Measurements from ENCODE around the gene CACNB4.
"Not testable (repeated sequence)": the region's sequence is repeated elsewhere in the genome, so short reads cannot be mapped to it uniquely, and the experiment has no call there.

Gene CACNB4

GRCh38 chr2:151808258-151809072, 290.4 kb downstream of the CACNB4 start:
- peak; percentile 75 for FAIRE-seq

GRCh38 chr2:151805961-151806360, 292.9 kb downstream of the CACNB4 start:
- no peak for FAIRE-seq

GRCh38 chr2:151805343-151805742, 293.5 kb downstream of the CACNB4 start:
- FAIRE-seq, result no peak

- FAIRE-seq, result peak; percentile 45
Measured at GRCh38 chr2:151803811-151804210, 295.0 kb downstream of the CACNB4 start.

- no peak for FAIRE-seq
Measured at GRCh38 chr2:151802315-151802714, 296.5 kb downstream of the CACNB4 start.

GRCh38 chr2:151799886-151800292, 299.0 kb downstream of the CACNB4 start:
- FAIRE-seq, result no peak

- FAIRE-seq, result no peak
Measured at GRCh38 chr2:151796774-151797173, 302.1 kb downstream of the CACNB4 start.

GRCh38 chr2:151795646-151796240, 303.1 kb downstream of the CACNB4 start:
- no peak for FAIRE-seq

- FAIRE-seq, result not testable (repeated sequence)
Measured at GRCh38 chr2:151794422-151794821, 304.4 kb downstream of the CACNB4 start.

GRCh38 chr2:151793123-151793522, 305.7 kb downstream of the CACNB4 start:
- FAIRE-seq, result no peak

- no peak for FAIRE-seq
Measured at GRCh38 chr2:151792589-151792988, 306.3 kb downstream of the CACNB4 start.

GRCh38 chr2:151791545-151791944, 307.3 kb downstream of the CACNB4 start:
- FAIRE-seq, result no peak

GRCh38 chr2:151790689-151791088, 308.2 kb downstream of the CACNB4 start:
- FAIRE-seq, result no peak

- no peak for FAIRE-seq
Measured at GRCh38 chr2:151789055-151789834, 309.6 kb downstream of the CACNB4 start.

- FAIRE-seq, result no peak
Measured at GRCh38 chr2:151786483-151786882, 312.4 kb downstream of the CACNB4 start.

- FAIRE-seq, result no peak
Measured at GRCh38 chr2:151786077-151786476, 312.8 kb downstream of the CACNB4 start.

GRCh38 chr2:151783133-151783520, 315.7 kb downstream of the CACNB4 start:
- FAIRE-seq, result no peak
